Effector memory CD4-positive, alpha-beta T cell (primary cell): ENCODE results near the gene EFHC2.

Source experiments
- DNase-seq, 3 donors: peaks; one replicate each; pipeline ENCODE4 v3.0.0-alpha.2; 2020
- H3K27ac ChIP-seq: 2 replicates; pipeline ENCODE4 v1.7.0; 2013; ENCODE audit warnings: mild to moderate bottlenecking, low read length, moderate library complexity; ENCODE audit not compliant: insufficient read depth, poor library complexity, severe bottlenecking
- H3K27me3 ChIP-seq: replicated peaks from 2 replicates; pipeline ENCODE4 v1.7.0; 2013; ENCODE audit warnings: mild to moderate bottlenecking, low read length; ENCODE audit not compliant: insufficient read depth, control insufficient read depth, poor library complexity, severe bottlenecking
- H3K36me3 ChIP-seq: 2 replicates; pipeline ENCODE4 v1.7.0; 2013; ENCODE audit warnings: mild to moderate bottlenecking, low read length, moderate library complexity; ENCODE audit not compliant: control insufficient read depth, insufficient read depth
- H3K4me1 ChIP-seq: 2 replicates; pipeline ENCODE4 v1.7.0; 2013; ENCODE audit warnings: low read length, mild to moderate bottlenecking; ENCODE audit not compliant: control insufficient read depth, insufficient read depth, poor library complexity, severe bottlenecking
- H3K4me3 ChIP-seq: 2 replicates; pipeline ENCODE4 v1.7.0; 2013; ENCODE audit warnings: low read length, low read depth, mild to moderate bottlenecking; ENCODE audit not compliant: insufficient read depth, poor library complexity, severe bottlenecking
- H3K9me3 ChIP-seq: 2 replicates; pipeline ENCODE4 v1.7.0; 2013; ENCODE audit warnings: mild to moderate bottlenecking, low read length, moderate library complexity; ENCODE audit not compliant: control insufficient read depth

Gene EFHC2

DNA sequence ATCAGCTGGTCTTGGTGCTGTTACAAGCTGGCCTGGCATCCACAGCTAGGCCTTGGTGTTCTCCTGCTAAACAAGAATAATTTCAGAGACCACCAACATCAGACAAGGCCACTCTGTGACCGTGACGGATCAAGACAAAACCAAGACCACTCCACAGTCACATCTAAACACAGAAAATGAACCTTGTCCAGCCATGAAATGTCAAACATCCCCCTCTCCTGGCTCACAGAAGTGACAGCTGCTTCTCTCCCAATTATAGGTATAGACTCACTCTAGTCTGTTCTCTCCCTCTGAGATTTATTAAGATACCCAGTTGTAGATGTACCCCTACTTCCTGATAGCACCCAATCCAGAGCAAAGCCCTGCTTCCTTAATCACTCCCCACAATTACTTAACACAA is 40.4 kb downstream of the EFHC2 start:
- no peaks in the 10 kb centered on the region for H3K27me3 ChIP-seq
- H3K4me3 ChIP-seq: no peak overlapping the region
- DNase-seq: no peak
- no peaks in the 10 kb centered on the region for H3K36me3 ChIP-seq
- no peaks in the 10 kb centered on the region for H3K9me3 ChIP-seq
- H3K27ac ChIP-seq: no peak overlapping the region
- H3K4me1 ChIP-seq: no peaks in the 10 kb centered on the region

DNA sequence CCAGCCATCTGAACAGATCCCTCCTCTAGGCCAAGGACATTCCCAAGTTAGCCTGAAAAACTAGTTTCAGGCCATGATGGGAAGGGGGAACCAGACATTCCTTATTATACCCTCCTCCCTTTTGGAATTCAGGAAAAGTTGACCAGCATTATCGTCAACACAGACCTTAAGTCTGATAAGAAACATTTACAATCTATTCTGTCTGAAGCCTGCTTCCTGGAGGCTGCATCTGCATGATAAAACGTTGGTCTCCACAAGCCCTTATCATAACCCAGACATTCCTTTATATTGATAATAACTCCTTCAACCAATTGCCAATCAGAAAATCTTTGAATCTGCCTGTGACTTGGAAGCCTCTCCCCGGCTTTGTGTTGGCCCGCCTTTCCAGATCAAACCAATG is 44.3 kb downstream of the EFHC2 start:
- Histone ChIP-seq H3K36me3 (no peaks in the 10 kb centered on the region), H3K9me3 (no peaks in the 10 kb centered on the region), H3K27me3 (no peaks in the 10 kb centered on the region), H3K4me3 (no peak overlapping the region), H3K4me1 (no peaks in the 10 kb centered on the region), H3K27ac (no peak overlapping the region)
- no peak for DNase-seq

DNA sequence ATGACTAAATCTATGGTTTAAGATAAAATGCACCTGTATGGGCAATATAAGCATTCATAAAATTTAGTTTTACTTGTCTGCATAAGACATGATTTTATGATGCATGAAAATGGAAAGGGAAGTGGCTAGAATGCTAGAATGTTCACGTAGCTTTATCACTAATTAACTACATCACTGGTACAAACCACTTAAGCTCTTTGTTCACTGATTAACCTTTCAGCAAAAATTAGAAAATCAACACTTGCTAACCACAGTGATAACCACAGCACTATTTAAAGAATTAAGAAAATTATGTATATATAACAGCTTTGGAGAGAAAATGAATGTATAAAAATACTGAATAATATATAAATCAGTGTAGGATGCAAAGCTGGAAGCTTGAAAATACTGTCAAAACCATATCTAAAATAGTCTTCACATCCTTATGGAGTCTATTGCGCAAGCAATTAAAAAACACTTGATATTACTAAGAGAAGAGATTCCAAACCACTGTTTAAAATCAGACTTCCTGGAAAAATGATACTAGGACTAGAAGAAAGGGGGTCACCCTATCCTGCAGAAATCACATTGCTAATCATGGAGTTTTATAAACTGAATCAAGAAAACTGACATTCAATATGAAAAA is 51.9 kb downstream of the EFHC2 start:
- Histone ChIP-seq H3K36me3 (no peaks in the 10 kb centered on the region), H3K4me1 (no peaks in the 10 kb centered on the region), H3K27ac (no peak overlapping the region), H3K27me3 (no peaks in the 10 kb centered on the region), H3K9me3 (no peaks in the 10 kb centered on the region), H3K4me3 (no peak overlapping the region)
- DNase-seq: no peak

DNA sequence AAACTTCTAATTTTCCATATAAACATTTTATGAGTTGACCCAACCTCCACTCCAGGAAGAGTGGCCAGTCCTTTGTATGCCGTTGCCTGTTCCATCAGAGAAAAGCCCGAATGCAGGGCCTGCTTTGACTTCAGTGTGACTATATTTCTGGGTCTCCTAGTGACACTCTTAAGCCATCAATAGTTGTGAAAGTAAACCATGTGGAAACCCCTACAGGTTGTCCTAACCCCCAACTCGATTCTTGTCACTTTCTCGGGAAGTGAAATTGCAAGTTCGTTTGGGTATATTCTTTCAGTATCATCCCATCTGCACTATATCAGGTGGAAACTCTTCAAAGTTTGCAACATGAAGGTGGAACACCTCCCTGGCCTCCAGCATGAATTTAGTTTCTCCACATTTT is 52.8 kb downstream of the EFHC2 start:
- DNase-seq: no peak
- no peaks in the 10 kb centered on the region for H3K36me3 ChIP-seq
- H3K4me3 ChIP-seq: no peak overlapping the region
- no peaks in the 10 kb centered on the region for H3K27me3 ChIP-seq
- no peaks in the 10 kb centered on the region for H3K9me3 ChIP-seq
- H3K27ac ChIP-seq: no peak overlapping the region
- no peaks in the 10 kb centered on the region for H3K4me1 ChIP-seq

DNA sequence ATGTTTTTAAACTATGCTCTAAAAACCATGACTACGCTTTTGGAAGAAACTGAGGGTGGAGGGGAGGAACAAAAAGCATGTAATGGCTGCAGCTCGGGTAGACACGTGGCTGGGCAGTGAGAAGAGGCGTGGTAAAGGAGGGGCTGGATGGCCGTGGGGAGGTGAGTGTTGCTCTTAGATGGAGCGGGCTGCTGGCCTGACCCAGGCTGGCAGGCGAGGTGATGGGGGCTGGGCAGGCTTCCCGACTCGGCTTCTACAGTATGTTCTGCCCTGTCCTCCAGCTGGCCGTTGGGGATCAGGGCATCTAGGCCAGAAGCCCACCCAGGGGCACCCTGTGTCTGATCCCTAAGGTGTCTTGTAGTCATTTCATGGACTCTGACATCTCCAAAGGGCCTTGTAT is 60.7 kb downstream of the EFHC2 start:
- Histone ChIP-seq H3K9me3 (no peaks in the 10 kb centered on the region), H3K4me3 (no peak overlapping the region), H3K27me3 (no peaks in the 10 kb centered on the region), H3K27ac (no peak overlapping the region), H3K4me1 (no peaks in the 10 kb centered on the region), H3K36me3 (no peaks in the 10 kb centered on the region)
- no peak for DNase-seq

DNA sequence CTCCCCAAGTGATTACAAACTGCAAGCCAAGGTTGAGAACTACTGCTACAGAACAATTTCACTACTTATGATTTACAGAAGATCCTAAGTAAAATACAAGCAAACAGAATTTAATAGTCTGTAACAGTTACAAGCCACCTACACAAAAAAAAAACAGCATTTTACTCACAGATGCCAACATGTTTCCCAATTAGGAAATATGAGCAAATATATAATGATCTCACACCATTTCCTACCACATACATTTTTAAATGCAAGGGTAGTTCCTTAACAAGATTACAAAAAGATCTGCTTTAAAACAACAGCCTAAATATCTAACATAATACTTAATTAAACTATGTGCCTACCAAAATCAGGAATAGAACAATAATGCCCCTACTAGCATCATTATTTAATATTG is 63.4 kb downstream of the EFHC2 start:
- DNase-seq: no peak
- Histone ChIP-seq H3K9me3 (no peaks in the 10 kb centered on the region), H3K27me3 (no peaks in the 10 kb centered on the region), H3K4me3 (no peak overlapping the region), H3K27ac (no peak overlapping the region), H3K4me1 (no peaks in the 10 kb centered on the region), H3K36me3 (no peaks in the 10 kb centered on the region)

DNA sequence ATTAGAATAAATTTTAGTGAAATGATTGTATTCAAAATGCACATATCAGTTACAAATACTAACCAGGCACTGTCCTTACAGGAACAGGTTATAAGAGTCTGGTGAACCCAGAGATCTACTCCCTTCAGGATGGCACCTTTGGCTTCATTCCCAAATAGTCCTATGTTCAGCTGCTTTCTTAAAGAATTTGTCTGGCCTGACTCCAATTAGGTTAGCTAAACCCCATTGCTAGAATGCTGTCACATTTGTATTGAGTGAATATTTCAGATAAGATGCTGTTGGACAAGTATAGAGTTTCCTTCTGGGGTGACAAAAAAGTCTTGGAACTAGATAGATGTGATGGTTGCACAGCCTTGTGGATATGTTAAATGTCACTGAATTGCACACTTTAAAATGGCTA is 69.4 kb downstream of the EFHC2 start:
- H3K4me3 ChIP-seq: no peak overlapping the region
- H3K27me3 ChIP-seq: no peaks in the 10 kb centered on the region
- no peak for DNase-seq
- H3K27ac ChIP-seq: no peak overlapping the region
- H3K36me3 ChIP-seq: no peaks in the 10 kb centered on the region
- H3K4me1 ChIP-seq: no peaks in the 10 kb centered on the region
- H3K9me3 ChIP-seq: no peaks in the 10 kb centered on the region

DNA sequence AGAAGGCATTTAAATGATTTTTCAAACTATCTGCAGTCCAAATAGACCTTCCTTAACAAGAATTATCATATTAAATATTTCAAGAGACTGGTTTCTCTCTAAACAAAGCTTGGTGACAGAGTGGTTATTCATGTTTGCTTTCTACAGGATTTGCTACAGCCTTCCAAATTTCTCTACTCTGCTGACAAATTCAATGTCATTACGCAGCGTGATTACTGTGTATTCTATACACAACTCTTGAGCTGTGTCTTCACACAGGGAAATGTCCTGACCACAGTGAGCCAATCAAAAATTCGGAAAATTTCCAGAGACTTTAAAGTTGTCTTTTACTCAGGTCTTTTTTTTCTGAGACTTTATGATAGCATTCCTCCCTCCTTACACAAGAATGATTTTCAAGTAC is 75.6 kb downstream of the EFHC2 start:
- DNase-seq: no peak
- Histone ChIP-seq H3K9me3 (no peaks in the 10 kb centered on the region), H3K27ac (no peak overlapping the region), H3K36me3 (no peaks in the 10 kb centered on the region), H3K4me3 (no peak overlapping the region), H3K4me1 (peaks cover 14% of the 10 kb centered on the region), H3K27me3 (no peaks in the 10 kb centered on the region)

DNA sequence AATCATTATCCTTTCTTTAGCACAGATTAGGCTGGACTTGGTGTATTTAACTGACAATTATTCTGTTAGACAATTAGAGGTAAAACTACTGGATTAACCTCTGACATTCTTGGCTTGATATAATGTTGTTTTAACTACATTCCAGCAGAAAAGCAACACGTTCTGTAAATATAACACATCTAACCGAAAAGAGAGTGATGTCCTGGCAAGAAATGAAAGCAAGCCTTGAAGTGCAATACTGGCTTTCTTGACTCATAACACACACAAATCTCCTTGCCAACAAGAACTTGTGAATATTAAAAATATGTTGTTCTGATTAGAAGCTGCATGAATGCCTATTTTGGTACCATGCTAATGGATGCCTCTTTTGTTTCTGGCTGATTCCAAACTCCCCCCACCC is 76.4 kb downstream of the EFHC2 start:
- Histone ChIP-seq H3K9me3 (no peaks in the 10 kb centered on the region), H3K27me3 (no peaks in the 10 kb centered on the region), H3K4me3 (no peak overlapping the region), H3K36me3 (no peaks in the 10 kb centered on the region), H3K27ac (no peak overlapping the region), H3K4me1 (peaks cover 14% of the 10 kb centered on the region)
- DNase-seq: no peak

DNA sequence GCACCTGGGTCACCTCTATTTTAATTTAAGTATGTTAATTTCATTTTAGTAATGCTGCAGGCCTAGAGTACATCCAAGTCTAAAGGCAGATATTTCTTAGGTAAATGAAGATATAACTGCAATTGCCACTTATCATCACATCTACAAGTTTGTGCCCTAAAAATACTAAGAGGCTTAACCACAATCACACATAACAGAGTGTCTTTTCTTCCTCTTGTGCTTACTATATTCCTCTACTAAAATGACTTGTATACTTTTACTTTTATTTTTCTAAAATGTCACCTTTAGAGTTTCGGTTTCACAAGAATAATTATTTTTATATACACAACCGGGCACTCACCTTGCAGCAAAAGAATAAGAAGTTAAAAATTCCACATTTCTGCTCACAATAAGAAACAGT is 77.9 kb downstream of the EFHC2 start:
- no peak for DNase-seq
- Histone ChIP-seq H3K27ac (peak overlapping the region; percentile 18), H3K4me1 (peaks cover 14% of the 10 kb centered on the region), H3K27me3 (no peaks in the 10 kb centered on the region), H3K9me3 (no peaks in the 10 kb centered on the region), H3K36me3 (no peaks in the 10 kb centered on the region), H3K4me3 (no peak overlapping the region)

DNA sequence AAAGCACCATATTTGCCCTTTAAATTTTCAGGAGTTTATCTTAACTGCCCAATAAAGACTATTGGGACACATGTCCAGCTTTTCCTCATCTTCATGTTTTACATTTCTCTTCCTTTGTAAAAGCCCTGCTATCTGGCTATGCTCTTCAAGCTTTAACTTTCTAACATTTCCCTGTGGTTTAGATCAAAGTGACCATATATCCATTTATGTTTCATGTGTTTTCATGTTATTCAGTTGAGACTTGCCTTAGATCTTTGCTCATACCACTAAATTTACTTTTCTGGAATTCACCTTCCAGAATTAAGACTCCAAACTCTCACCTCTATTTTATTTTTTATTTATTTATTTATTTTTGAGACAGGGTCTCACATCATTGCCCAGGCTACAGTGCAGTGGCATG is 78.5 kb downstream of the EFHC2 start:
- Histone ChIP-seq H3K27ac (no peak overlapping the region), H3K9me3 (no peaks in the 10 kb centered on the region), H3K4me1 (peaks cover 14% of the 10 kb centered on the region), H3K27me3 (no peaks in the 10 kb centered on the region), H3K4me3 (no peak overlapping the region), H3K36me3 (no peaks in the 10 kb centered on the region)
- DNase-seq: no peak
